ENCODE data around the gene CARHSP1. TPM values are rescaled to one million over a fixed set of nuclear protein-coding genes. Genes with fewer than 3 reads are reported as not detected.

The CARHSP1 gene
- total RNA-seq, 2 experiments from 2014 or later, result 25.5 to 27.8 TPM

GRCh38 chr16:8808009-8808408 lies 60.8 kb downstream of the CARHSP1 start:
- Histone ChIP-seq H3K4me1 (ENCODE audit: insufficient read depth, low read length) (no peaks in the 10 kb centered on the region), H3K4me3 (ENCODE audit: low read length) (no peak overlapping the region), H3K27me3 (ENCODE audit: control insufficient read depth in 1 of 2, insufficient read depth in 2 of 2, low read length in 2 of 2) (no peaks in the 10 kb centered on the region), H3K27ac (ENCODE audit: low read depth in 1 of 2, low read length in 2 of 2) (no peak overlapping the region), H3K36me3 (ENCODE audit: insufficient read depth, low read length) (peaks cover 92% of the 10 kb centered on the region), H3K9me3 (ENCODE audit: control insufficient read depth in 1 of 2, insufficient read depth in 1 of 2, low read length in 2 of 2) (no peaks in the 10 kb centered on the region)
- peaks cover 4% of the 10 kb centered on the region for H3K4me1 Mint-ChIP-seq (ENCODE audit: low read depth)
- intact Hi-C loops (cut with DNase I, micrococcal nuclease), result no loop called here
- H3K27me3 Mint-ChIP-seq, result no peaks in the 10 kb centered on the region
- POLR2A ChIA-PET, result no interaction called here
- no peak for ATAC-seq (ENCODE audit: poor library complexity)
- H3K4me3 Mint-ChIP-seq, result no peak overlapping the region
- H3K27ac Mint-ChIP-seq, result no peak overlapping the region
- no peaks in the 10 kb centered on the region for H3K9me3 Mint-ChIP-seq
- H3K36me3 Mint-ChIP-seq (ENCODE audit: low read depth), result peaks cover 91% of the 10 kb centered on the region
- CTCF ChIA-PET, result no interaction called here
- DNase-seq, result no peak
- no peak for TF ChIP-seq CTCF (IDR thresholded peaks at IDR 0.05)

- Mint-ChIP-seq H3K36me3 (ENCODE audit: low read depth) (peaks cover 91% of the 10 kb centered on the region), H3K4me3 (no peak overlapping the region), H3K4me1 (ENCODE audit: low read depth) (peaks cover 7% of the 10 kb centered on the region), H3K27me3 (no peaks in the 10 kb centered on the region), H3K27ac (no peak overlapping the region), H3K9me3 (no peaks in the 10 kb centered on the region)
- Histone ChIP-seq H3K27ac (ENCODE audit: low read depth in 1 of 2, low read length in 2 of 2) (no peak overlapping the region), H3K27me3 (ENCODE audit: control insufficient read depth in 1 of 2, insufficient read depth in 2 of 2, low read length in 2 of 2) (no peaks in the 10 kb centered on the region), H3K36me3 (ENCODE audit: insufficient read depth, low read length) (peaks cover 92% of the 10 kb centered on the region), H3K9me3 (ENCODE audit: control insufficient read depth in 1 of 2, insufficient read depth in 1 of 2, low read length in 2 of 2) (no peaks in the 10 kb centered on the region), H3K4me1 (ENCODE audit: insufficient read depth, low read length) (no peaks in the 10 kb centered on the region), H3K4me3 (ENCODE audit: low read length) (no peak overlapping the region)
- intact Hi-C loops (cut with DNase I, micrococcal nuclease), result no loop called here
- no peak for ATAC-seq (ENCODE audit: poor library complexity)
- DNase-seq, result no peak
- CTCF ChIA-PET, result no interaction called here
- TF ChIP-seq CTCF (IDR thresholded peaks at IDR 0.05), result no peak
- POLR2A ChIA-PET, result no interaction called here
Measured at GRCh38 chr16:8807189-8807588, 61.6 kb downstream of the CARHSP1 start.

- Mint-ChIP-seq H3K4me1 (ENCODE audit: low read depth) (peaks cover 7% of the 10 kb centered on the region), H3K27me3 (no peaks in the 10 kb centered on the region), H3K4me3 (no peak overlapping the region), H3K36me3 (ENCODE audit: low read depth) (peaks cover 91% of the 10 kb centered on the region), H3K27ac (no peak overlapping the region), H3K9me3 (no peaks in the 10 kb centered on the region)
- H3K4me3 ChIP-seq (ENCODE audit: low read length), result no peak overlapping the region
- H3K4me1 ChIP-seq (ENCODE audit: insufficient read depth, low read length), result no peaks in the 10 kb centered on the region
- no peak for TF ChIP-seq CTCF (IDR thresholded peaks at IDR 0.05)
- H3K9me3 ChIP-seq (ENCODE audit: control insufficient read depth in 1 of 2, insufficient read depth in 1 of 2, low read length in 2 of 2), result no peaks in the 10 kb centered on the region
- no peak for DNase-seq
- H3K27ac ChIP-seq (ENCODE audit: low read depth in 1 of 2, low read length in 2 of 2), result no peak overlapping the region
- POLR2A ChIA-PET, result interaction anchor here (1.3 to 1.5 kb wide), 2 partner anchors 9 to 11 kb away, joined by 3 to 4 read pairs; partner anchors contain the start of gene TMEM186
- intact Hi-C loops (cut with DNase I, micrococcal nuclease), result no loop called here
- ATAC-seq (ENCODE audit: poor library complexity), result no peak
- H3K36me3 ChIP-seq (ENCODE audit: insufficient read depth, low read length), result peaks cover 92% of the 10 kb centered on the region
- no peaks in the 10 kb centered on the region for H3K27me3 ChIP-seq (ENCODE audit: control insufficient read depth in 1 of 2, insufficient read depth in 2 of 2, low read length in 2 of 2)
- CTCF ChIA-PET, result no interaction called here
Measured at GRCh38 chr16:8806272-8806983, 62.4 kb downstream of the CARHSP1 start.
